K562 (cell line): ENCODE results near the gene MRNIP. TPM values are rescaled to one million over a fixed set of nuclear protein-coding genes. Genes with fewer than 3 reads are reported as not detected.

Source experiments
- LCOR ChIP-seq: sonication (generic); formaldehyde crosslinking; IDR thresholded peaks from 2 replicates; pipeline ENCODE4 v1.8.0; 2022; ENCODE audit warnings: mild to moderate bottlenecking, missing genetic modification reagents
- MLLT1 ChIP-seq, 2 experiments: fragments of 450-650 bp; IDR thresholded peaks; 2 replicates each; pipeline ENCODE4 v1.6.1; 2016
- NFATC3 ChIP-seq: fragments of 450-650 bp; IDR thresholded peaks from 2 replicates; pipeline ENCODE4 v1.6.1; 2017; ENCODE audit warnings: mild to moderate bottlenecking
- POLR2B ChIP-seq: fragments of 450-650 bp; IDR thresholded peaks from 2 replicates; pipeline ENCODE4 v1.6.1; 2018; ENCODE audit warnings: low read depth; ENCODE audit not compliant: partially characterized antibody
- REST ChIP-seq, 2 experiments: fragments of 450-650 bp; formaldehyde crosslinking in 1 of 2; IDR thresholded peaks; 2 replicates each; pipeline versions ENCODE4 v1.4.0 to v1.6.1; 2014 to 2020; ENCODE audit warnings: mild to moderate bottlenecking in 2 of 2, borderline replicate concordance in 1 of 2, low read depth in 1 of 2
- ZC3H8 ChIP-seq: fragments of 450-650 bp; IDR thresholded peaks from 2 replicates; pipeline ENCODE4 v1.6.1; 2017
- ZNF175 ChIP-seq: fragments of 200-800 bp; sonication (Bioruptor generic); IDR thresholded peaks from 2 replicates; pipeline ENCODE4 v1.6.1; 2016; ENCODE audit warnings: low read depth, mild to moderate bottlenecking, missing genetic modification characterization, missing compliant biosample characterization
- ZNF217 ChIP-seq: sonication (generic); formaldehyde crosslinking; IDR thresholded peaks from 2 replicates; pipeline ENCODE4 v1.8.0; 2022; ENCODE audit warnings: mild to moderate bottlenecking, missing genetic modification reagents
- ZNF280B ChIP-seq: fragments of 250-450 bp; sonication (Bioruptor Pico); IDR thresholded peaks from 2 replicates; pipeline ENCODE4 v1.5.1; 2021; ENCODE audit warnings: mild to moderate bottlenecking
- ZNF3 ChIP-seq: fragments of 250-450 bp; sonication (Bioruptor Pico); IDR thresholded peaks from 2 replicates; pipeline ENCODE4 v1.5.0; 2021; ENCODE audit warnings: mild to moderate bottlenecking, moderate library complexity
- ZNF431 ChIP-seq: sonication (generic); formaldehyde crosslinking; IDR thresholded peaks from 2 replicates; pipeline ENCODE4 v1.8.0; 2022; ENCODE audit warnings: mild to moderate bottlenecking, missing genetic modification reagents
- ZNF592 ChIP-seq: fragments of 450-650 bp; IDR thresholded peaks from 2 replicates; pipeline ENCODE4 v1.6.1; 2017; ENCODE audit warnings: antibody characterized with exemption, mild to moderate bottlenecking
- polyA plus RNA-seq, 8 experiments: library from polyadenylated mRNA; depleted of rRNA in 4 of 8; stranded (reverse) in 5 of 8; unstranded in 3 of 8; fragments of >200 nt; fragmentation: Nextera tagmentation in 2 of 8; fragmentation: Illumina TruSeq in 1 of 8; extraction: Ambion mirVana in 2 of 8; extraction: Trizol in 1 of 8; gene quantifications; 2 replicates each; pipeline versions ENCODE4 v1.2.1 to v1.2.3, GENCODE V29; 2011 to 2014; ENCODE audit warnings: inconsistent platforms in 1 of 8, missing spikeins in 1 of 8
- total RNA-seq, 7 experiments: library from RNA; depleted of rRNA in 6 of 7; stranded (reverse); fragments of >200 nt in 6 of 7; fragmentation: Illumina TruSeq in 2 of 7; extraction: Trizol in 2 of 7; gene quantifications; 2 replicates each; pipeline versions ENCODE4 v1.2.1 to v1.2.3, GENCODE V29; 2011 to 2021; ENCODE audit warnings: low replicate concordance in 1 of 7

Gene MRNIP
- total and polyA plus RNA-seq, 9 of the 15 experiments (the other 6 are each of a cell fraction or from before 2014, with no cell fraction given): 3.6 to 39.0 (median 16.8) TPM

- TF ChIP-seq REST (IDR thresholded peaks at IDR 0.05; ENCODE audit: borderline replicate concordance): peak; percentile 59
- no peak for TF ChIP-seq REST (CRISPR knock-in tag; IDR thresholded peaks at IDR 0.05; ENCODE audit: low read depth)
- no peak for TF ChIP-seq ZNF431 (CRISPR knock-in tag)
- TF ChIP-seq ZC3H8: no peak
- TF ChIP-seq ZNF280B (CRISPR knock-in tag): no peak
- no peak for TF ChIP-seq ZNF217 (CRISPR knock-in tag)
- no peak for TF ChIP-seq ZNF175 (CRISPR knock-in tag)
- no peak for TF ChIP-seq NFATC3
- TF ChIP-seq ZNF592: no peak
- no peak for TF ChIP-seq ZNF3 (CRISPR knock-in tag)
- no peak for TF ChIP-seq MLLT1 (IDR thresholded peaks at IDR 0.05)
- no peak for TF ChIP-seq POLR2B
- TF ChIP-seq LCOR: no peak
Measured at GRCh38 chr5:179806250-179807048, 52.2 kb downstream of the MRNIP start, which contains the start of gene MGAT4B (continued).
